Measurements from ENCODE around the gene BPIFB2. TPM values are rescaled to one million over a fixed set of nuclear protein-coding genes. Genes with fewer than 3 reads are reported as not detected.

BPIFB2 gene
- total RNA-seq, 1 experiment from 2014 or later: 0.15 TPM

DNA sequence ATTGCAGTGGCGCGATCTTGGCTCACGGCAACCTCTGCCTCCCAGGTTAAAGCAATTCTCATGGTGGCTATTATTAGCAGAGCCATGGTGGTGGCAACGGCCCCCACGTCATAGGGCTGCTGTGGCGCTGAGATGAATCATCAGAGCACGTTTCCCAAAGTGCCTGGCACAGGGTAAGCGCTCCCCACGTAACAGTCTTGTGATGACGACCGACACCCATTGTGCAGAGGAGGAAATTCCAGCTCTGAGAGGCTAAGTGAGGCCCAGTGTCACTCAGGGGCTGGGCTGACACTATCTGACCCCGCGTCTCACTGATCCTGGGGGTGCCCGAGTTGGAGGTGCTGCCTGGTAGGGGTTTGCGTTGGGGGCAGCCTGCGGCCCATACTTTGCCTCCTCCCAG is 19.5 kb upstream of the BPIFB2 start:
- no peak for ATAC-seq
- no peaks in the 10 kb centered on the region for H3K36me3 ChIP-seq (ENCODE audit: control insufficient read depth in 1 of 2, insufficient read depth in 2 of 2, low read length in 2 of 2)
- no peak overlapping the region for H2AFZ ChIP-seq (ENCODE audit: low read depth, low read length, poor library complexity, severe bottlenecking)
- RAD21 ChIA-PET (ENCODE audit: low non-redundant PET in 1 of 2, low total read pairs in 2 of 2, uncharacterized antibody in 2 of 2, unreplicated experiment in 2 of 2): no interaction called here
- CTCF ChIA-PET: no interaction called here
- no peak for DNase-seq (ENCODE audit: low read depth, low spot score)
- no peak overlapping the region for H3K27ac ChIP-seq (ENCODE audit: low read depth, low read length)
- H3K27me3 ChIP-seq (ENCODE audit: insufficient read depth, low read length): no peaks in the 10 kb centered on the region
- POLR2A ChIA-PET: no interaction called here
- intact Hi-C loops (cut with micrococcal nuclease): no loop called here
- H3K9me2 ChIP-seq (ENCODE audit: insufficient read depth): no peaks in the 10 kb centered on the region
- no peak overlapping the region for H3K4me3 ChIP-seq (replicated peaks in 1 of 2; ENCODE audit: low read depth in 1 of 2, low read length in 2 of 2)
- no peaks in the 10 kb centered on the region for H3K79me2 ChIP-seq (ENCODE audit: insufficient read depth, low read length)
- H3K4me1 ChIP-seq (ENCODE audit: control insufficient read depth in 1 of 2, insufficient read depth in 2 of 2, low read length in 2 of 2): peaks cover 0 to 5% of the 10 kb centered on the region in 2 experiments; a peak in 1 of 4 replicates
- H3K9ac ChIP-seq (ENCODE audit: low read length): no peak overlapping the region
- no peaks in the 10 kb centered on the region for H3K9me3 ChIP-seq (ENCODE audit: control insufficient read depth in 1 of 2, insufficient read depth in 1 of 2, low read depth in 1 of 2, low read length in 2 of 2)
- no peak overlapping the region for H3K4me2 ChIP-seq (ENCODE audit: low read length)
- no TSS peak for BruUV-seq (replicated peaks)
- TF ChIP-seq EGR1 (IDR thresholded peaks at IDR 0.05; ENCODE audit: low read depth) (no peak), TCF7L2 (IDR thresholded peaks at IDR 0.05; ENCODE audit: borderline replicate concordance, extremely low read depth, insufficient read depth, insufficient read length) (no peak), ZNF274 (IDR thresholded peaks at IDR 0.05; ENCODE audit: low read depth, low read length) (no peak), POLR2AphosphoS5 (IDR thresholded peaks at IDR 0.05; ENCODE audit: low read depth, low read length) (no peak), EZH2 (IDR thresholded peaks at IDR 0.05) (no peak), RAD21 (IDR thresholded peaks at IDR 0.05; ENCODE audit: low read depth) (no peak), FOSL1 (IDR thresholded peaks at IDR 0.05; ENCODE audit: low read depth) (no peak), SIN3A (IDR thresholded peaks at IDR 0.05; ENCODE audit: low read depth) (no peak), CEBPB (IDR thresholded peaks at IDR 0.05; ENCODE audit: low read depth) (no peak), CBX3 (IDR thresholded peaks at IDR 0.05; ENCODE audit: low read depth) (no peak), YY1 (IDR thresholded peaks at IDR 0.05; ENCODE audit: extremely low read depth, insufficient replicate concordance, low read depth, low read length) (no peak), ELF1 (IDR thresholded peaks at IDR 0.05; ENCODE audit: borderline replicate concordance, low read depth) (no peak), ZFX (IDR thresholded peaks at IDR 0.05) (no peak)
- TF ChIP-seq, protein P1, sequence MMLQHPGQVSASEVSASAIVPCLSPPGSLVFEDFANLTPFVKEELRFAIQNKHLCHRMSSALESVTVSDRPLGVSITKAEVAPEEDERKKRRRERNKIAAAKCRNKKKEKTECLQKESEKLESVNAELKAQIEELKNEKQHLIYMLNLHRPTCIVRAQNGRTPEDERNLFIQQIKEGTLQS (IDR thresholded peaks at IDR 0.05): no peak
- TF ChIP-seq, protein P2, sequence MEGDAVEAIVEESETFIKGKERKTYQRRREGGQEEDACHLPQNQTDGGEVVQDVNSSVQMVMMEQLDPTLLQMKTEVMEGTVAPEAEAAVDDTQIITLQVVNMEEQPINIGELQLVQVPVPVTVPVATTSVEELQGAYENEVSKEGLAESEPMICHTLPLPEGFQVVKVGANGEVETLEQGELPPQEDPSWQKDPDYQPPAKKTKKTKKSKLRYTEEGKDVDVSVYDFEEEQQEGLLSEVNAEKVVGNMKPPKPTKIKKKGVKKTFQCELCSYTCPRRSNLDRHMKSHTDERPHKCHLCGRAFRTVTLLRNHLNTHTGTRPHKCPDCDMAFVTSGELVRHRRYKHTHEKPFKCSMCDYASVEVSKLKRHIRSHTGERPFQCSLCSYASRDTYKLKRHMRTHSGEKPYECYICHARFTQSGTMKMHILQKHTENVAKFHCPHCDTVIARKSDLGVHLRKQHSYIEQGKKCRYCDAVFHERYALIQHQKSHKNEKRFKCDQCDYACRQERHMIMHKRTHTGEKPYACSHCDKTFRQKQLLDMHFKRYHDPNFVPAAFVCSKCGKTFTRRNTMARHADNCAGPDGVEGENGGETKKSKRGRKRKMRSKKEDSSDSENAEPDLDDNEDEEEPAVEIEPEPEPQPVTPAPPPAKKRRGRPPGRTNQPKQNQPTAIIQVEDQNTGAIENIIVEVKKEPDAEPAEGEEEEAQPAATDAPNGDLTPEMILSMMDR (IDR thresholded peaks at IDR 0.05 in 2 of 3, conservative IDR thresholded peaks at IDR 0.05 in 1 of 3; ENCODE audit: borderline replicate concordance in 1 of 3, insufficient read depth in 1 of 3, low read depth in 2 of 3, low read length in 2 of 3): no peak
- TF ChIP-seq, protein P3, sequence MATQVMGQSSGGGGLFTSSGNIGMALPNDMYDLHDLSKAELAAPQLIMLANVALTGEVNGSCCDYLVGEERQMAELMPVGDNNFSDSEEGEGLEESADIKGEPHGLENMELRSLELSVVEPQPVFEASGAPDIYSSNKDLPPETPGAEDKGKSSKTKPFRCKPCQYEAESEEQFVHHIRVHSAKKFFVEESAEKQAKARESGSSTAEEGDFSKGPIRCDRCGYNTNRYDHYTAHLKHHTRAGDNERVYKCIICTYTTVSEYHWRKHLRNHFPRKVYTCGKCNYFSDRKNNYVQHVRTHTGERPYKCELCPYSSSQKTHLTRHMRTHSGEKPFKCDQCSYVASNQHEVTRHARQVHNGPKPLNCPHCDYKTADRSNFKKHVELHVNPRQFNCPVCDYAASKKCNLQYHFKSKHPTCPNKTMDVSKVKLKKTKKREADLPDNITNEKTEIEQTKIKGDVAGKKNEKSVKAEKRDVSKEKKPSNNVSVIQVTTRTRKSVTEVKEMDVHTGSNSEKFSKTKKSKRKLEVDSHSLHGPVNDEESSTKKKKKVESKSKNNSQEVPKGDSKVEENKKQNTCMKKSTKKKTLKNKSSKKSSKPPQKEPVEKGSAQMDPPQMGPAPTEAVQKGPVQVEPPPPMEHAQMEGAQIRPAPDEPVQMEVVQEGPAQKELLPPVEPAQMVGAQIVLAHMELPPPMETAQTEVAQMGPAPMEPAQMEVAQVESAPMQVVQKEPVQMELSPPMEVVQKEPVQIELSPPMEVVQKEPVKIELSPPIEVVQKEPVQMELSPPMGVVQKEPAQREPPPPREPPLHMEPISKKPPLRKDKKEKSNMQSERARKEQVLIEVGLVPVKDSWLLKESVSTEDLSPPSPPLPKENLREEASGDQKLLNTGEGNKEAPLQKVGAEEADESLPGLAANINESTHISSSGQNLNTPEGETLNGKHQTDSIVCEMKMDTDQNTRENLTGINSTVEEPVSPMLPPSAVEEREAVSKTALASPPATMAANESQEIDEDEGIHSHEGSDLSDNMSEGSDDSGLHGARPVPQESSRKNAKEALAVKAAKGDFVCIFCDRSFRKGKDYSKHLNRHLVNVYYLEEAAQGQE (IDR thresholded peaks at IDR 0.05; ENCODE audit: low read depth): no peak
- H4K20me1 ChIP-seq (ENCODE audit: insufficient read depth): no peaks in the 10 kb centered on the region

All from HCT116 (cell line).